Measurements from ENCODE around the gene SCYGR6. TPM values are rescaled to one million over a fixed set of nuclear protein-coding genes. Genes with fewer than 3 reads are reported as not detected.
A peak's percentile ranks its signal among the peaks of the same experiment; 100 is the strongest.

SCYGR6 gene
- total RNA-seq, 1 experiment from 2014 or later = not detected

GRCh38 chr2:227772197-227772661 lies 47.7 kb upstream of the SCYGR6 start:
- no peaks in the 10 kb centered on the region for H3K79me2 ChIP-seq (ENCODE audit: low read depth)
- H3K9me2 ChIP-seq (ENCODE audit: insufficient read depth) = no peaks in the 10 kb centered on the region
- CTCF ChIA-PET = no interaction called here
- H3K9me3 ChIP-seq (ENCODE audit: insufficient read depth, low read depth) = no peaks in the 10 kb centered on the region
- no peaks in the 10 kb centered on the region for H4K20me1 ChIP-seq (ENCODE audit: insufficient read depth)
- no peak overlapping the region for H3K4me2 ChIP-seq
- no peaks in the 10 kb centered on the region for H3K4me1 ChIP-seq (replicated peaks; ENCODE audit: insufficient read depth)
- H3F3A ChIP-seq (ENCODE audit: insufficient read depth, low read depth) = no peaks in the 10 kb centered on the region
- no TSS peak for BruUV-seq (replicated peaks)
- TF ChIP-seq CTCF (conservative IDR thresholded peaks at IDR 0.05) (no peak), EZH2 (IDR thresholded peaks at IDR 0.05; ENCODE audit: low read depth) (no peak)
- no peak for DNase-seq
- H3K4me3 ChIP-seq = no peak overlapping the region
- intact Hi-C loops (cut with micrococcal nuclease; ENCODE audit: unreplicated experiment) = no loop called here
- H3K27me3 ChIP-seq (ENCODE audit: insufficient read depth, low read depth) = no peaks in the 10 kb centered on the region
- no peak overlapping the region for H3K27ac ChIP-seq
- no peaks in the 10 kb centered on the region for H3K36me3 ChIP-seq (ENCODE audit: low read depth)
- POLR2A ChIA-PET (ENCODE audit: unreplicated experiment) = no interaction called here
- no peak overlapping the region for H2AFZ ChIP-seq

GRCh38 chr2:227767830-227768229 lies 43.3 kb upstream of the SCYGR6 start:
- TF ChIP-seq CTCF (conservative IDR thresholded peaks at IDR 0.05) (no peak), EZH2 (IDR thresholded peaks at IDR 0.05; ENCODE audit: low read depth) (no peak)
- H4K20me1 ChIP-seq (ENCODE audit: insufficient read depth) = no peaks in the 10 kb centered on the region
- H3F3A ChIP-seq (ENCODE audit: insufficient read depth, low read depth) = no peaks in the 10 kb centered on the region; the same call in 1 of the 2 replicates
- ChIA-PET POLR2A (ENCODE audit: unreplicated experiment) (no interaction called here), CTCF (no interaction called here)
- H2AFZ ChIP-seq = no peak overlapping the region
- no peak overlapping the region for H3K27ac ChIP-seq
- H3K36me3 ChIP-seq (ENCODE audit: low read depth) = no peaks in the 10 kb centered on the region
- H3K79me2 ChIP-seq (ENCODE audit: low read depth) = no peaks in the 10 kb centered on the region
- no peak for DNase-seq
- peaks cover 12% of the 10 kb centered on the region for H3K4me1 ChIP-seq (replicated peaks; ENCODE audit: insufficient read depth)
- no peaks in the 10 kb centered on the region for H3K9me3 ChIP-seq (ENCODE audit: insufficient read depth, low read depth)
- no peaks in the 10 kb centered on the region for H3K27me3 ChIP-seq (ENCODE audit: insufficient read depth, low read depth)
- intact Hi-C loops (cut with micrococcal nuclease; ENCODE audit: unreplicated experiment) = loop anchor here (2.0 to 10.0 kb wide), 4 partner anchors 65 to 529 kb away; no protein-coding TSS in a partner anchor
- H3K4me3 ChIP-seq = no peak overlapping the region
- no peak overlapping the region for H3K4me2 ChIP-seq
- H3K9me2 ChIP-seq (ENCODE audit: insufficient read depth) = no peaks in the 10 kb centered on the region
- no TSS peak for BruUV-seq (replicated peaks)

GRCh38 chr2:227766373-227766883 lies 41.9 kb upstream of the SCYGR6 start:
- TF ChIP-seq EZH2 (IDR thresholded peaks at IDR 0.05; ENCODE audit: low read depth) (no peak), CTCF (conservative IDR thresholded peaks at IDR 0.05) (peak; percentile 93)
- no peak overlapping the region for H3K4me3 ChIP-seq
- BruUV-seq (replicated peaks) = no TSS peak
- no peaks in the 10 kb centered on the region for H3K9me2 ChIP-seq (ENCODE audit: insufficient read depth)
- peaks cover 12% of the 10 kb centered on the region for H3K4me1 ChIP-seq (replicated peaks; ENCODE audit: insufficient read depth)
- peaks cover 5% of the 10 kb centered on the region for H3F3A ChIP-seq (ENCODE audit: insufficient read depth, low read depth)
- POLR2A ChIA-PET (ENCODE audit: unreplicated experiment) = interaction anchor here (0.7 kb wide), 1 partner anchor 122 kb away, joined by 7 read pairs; no protein-coding TSS in a partner anchor
- H4K20me1 ChIP-seq (ENCODE audit: insufficient read depth) = no peaks in the 10 kb centered on the region
- H3K4me2 ChIP-seq = peak overlapping the region; percentile 6; the same call in 1 of the 2 replicates
- H3K79me2 ChIP-seq (ENCODE audit: low read depth) = no peaks in the 10 kb centered on the region
- intact Hi-C loops (cut with micrococcal nuclease; ENCODE audit: unreplicated experiment) = loop anchor here (1.0 to 10.0 kb wide), 8 partner anchors 64 to 636 kb away; no protein-coding TSS in a partner anchor
- H3K27ac ChIP-seq = no peak overlapping the region
- H3K27me3 ChIP-seq (ENCODE audit: insufficient read depth, low read depth) = no peaks in the 10 kb centered on the region
- no peaks in the 10 kb centered on the region for H3K9me3 ChIP-seq (ENCODE audit: insufficient read depth, low read depth)
- DNase-seq = peak; percentile 57 to 79
- no peaks in the 10 kb centered on the region for H3K36me3 ChIP-seq (ENCODE audit: low read depth)
- H2AFZ ChIP-seq = no peak overlapping the region
- CTCF ChIA-PET = interaction anchor here (0.5 to 1.5 kb wide), 11 partner anchors 10 to 528 kb away, joined by 3 to 17 read pairs (median 6); no protein-coding TSS in a partner anchor
